Measurements from ENCODE around the gene STRN4.
"Not testable (repeated sequence)": the region's sequence is repeated elsewhere in the genome, so short reads cannot be mapped to it uniquely, and the experiment has no call there.

Gene STRN4

DNA sequence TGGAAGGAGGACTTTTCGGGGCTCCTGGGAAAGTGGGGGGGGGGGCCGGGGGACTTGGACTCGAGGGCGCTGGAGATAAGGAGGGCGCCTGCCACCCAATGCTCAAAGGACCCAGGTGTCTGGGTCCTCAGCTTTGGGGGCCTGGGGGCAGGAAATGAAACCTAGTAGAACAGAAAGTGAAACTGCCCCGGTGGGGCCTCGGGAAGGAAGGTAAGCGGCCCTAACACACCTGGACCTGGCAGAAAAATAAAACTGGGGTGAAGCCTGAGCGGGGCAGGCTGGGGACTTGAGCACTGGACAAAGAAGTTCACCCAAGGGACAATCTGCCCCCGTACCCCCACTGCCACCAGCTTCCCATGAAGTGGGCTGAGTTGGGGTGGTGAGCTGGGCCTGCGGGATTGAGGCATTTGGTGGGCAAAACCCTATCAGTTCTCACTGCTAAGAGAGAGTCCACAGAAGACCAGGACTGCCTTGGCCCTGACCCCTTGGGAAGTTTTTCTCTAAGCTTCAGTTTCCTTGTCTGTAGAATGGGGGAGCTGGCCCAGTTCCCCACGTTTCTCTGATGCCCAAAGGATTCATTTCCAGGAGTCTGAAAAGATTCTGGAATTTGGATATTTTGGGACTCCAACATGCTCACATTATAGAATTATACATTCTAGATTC, 31.7 kb downstream of the STRN4 start:
- TF ChIP-seq, protein P1, sequence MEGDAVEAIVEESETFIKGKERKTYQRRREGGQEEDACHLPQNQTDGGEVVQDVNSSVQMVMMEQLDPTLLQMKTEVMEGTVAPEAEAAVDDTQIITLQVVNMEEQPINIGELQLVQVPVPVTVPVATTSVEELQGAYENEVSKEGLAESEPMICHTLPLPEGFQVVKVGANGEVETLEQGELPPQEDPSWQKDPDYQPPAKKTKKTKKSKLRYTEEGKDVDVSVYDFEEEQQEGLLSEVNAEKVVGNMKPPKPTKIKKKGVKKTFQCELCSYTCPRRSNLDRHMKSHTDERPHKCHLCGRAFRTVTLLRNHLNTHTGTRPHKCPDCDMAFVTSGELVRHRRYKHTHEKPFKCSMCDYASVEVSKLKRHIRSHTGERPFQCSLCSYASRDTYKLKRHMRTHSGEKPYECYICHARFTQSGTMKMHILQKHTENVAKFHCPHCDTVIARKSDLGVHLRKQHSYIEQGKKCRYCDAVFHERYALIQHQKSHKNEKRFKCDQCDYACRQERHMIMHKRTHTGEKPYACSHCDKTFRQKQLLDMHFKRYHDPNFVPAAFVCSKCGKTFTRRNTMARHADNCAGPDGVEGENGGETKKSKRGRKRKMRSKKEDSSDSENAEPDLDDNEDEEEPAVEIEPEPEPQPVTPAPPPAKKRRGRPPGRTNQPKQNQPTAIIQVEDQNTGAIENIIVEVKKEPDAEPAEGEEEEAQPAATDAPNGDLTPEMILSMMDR (IDR thresholded peaks at IDR 0.05; ENCODE audit: poor library complexity, severe bottlenecking): no peak
- H3K27me3 ChIP-seq (ENCODE audit: insufficient read depth, poor library complexity, severe bottlenecking): no peaks in the 10 kb centered on the region
- peaks cover 10% of the 10 kb centered on the region for H3K4me1 ChIP-seq (ENCODE audit: insufficient read depth, poor library complexity, severe bottlenecking)
- H3K27ac ChIP-seq (ENCODE audit: poor library complexity, severe bottlenecking): peak overlapping the region; percentile 72
- DNase-seq (ENCODE audit: low spot score) (no peak), ATAC-seq (ENCODE audit: low read depth) (peak; percentile 17; the same call in 1 of the 3 replicates)
- H3K4me3 ChIP-seq (ENCODE audit: severe bottlenecking): peak overlapping the region; percentile 52
- H3K36me3 ChIP-seq (ENCODE audit: low read depth): peaks cover 25% of the 10 kb centered on the region
- no peaks in the 10 kb centered on the region for H3K9me3 ChIP-seq (ENCODE audit: severe bottlenecking)

DNA sequence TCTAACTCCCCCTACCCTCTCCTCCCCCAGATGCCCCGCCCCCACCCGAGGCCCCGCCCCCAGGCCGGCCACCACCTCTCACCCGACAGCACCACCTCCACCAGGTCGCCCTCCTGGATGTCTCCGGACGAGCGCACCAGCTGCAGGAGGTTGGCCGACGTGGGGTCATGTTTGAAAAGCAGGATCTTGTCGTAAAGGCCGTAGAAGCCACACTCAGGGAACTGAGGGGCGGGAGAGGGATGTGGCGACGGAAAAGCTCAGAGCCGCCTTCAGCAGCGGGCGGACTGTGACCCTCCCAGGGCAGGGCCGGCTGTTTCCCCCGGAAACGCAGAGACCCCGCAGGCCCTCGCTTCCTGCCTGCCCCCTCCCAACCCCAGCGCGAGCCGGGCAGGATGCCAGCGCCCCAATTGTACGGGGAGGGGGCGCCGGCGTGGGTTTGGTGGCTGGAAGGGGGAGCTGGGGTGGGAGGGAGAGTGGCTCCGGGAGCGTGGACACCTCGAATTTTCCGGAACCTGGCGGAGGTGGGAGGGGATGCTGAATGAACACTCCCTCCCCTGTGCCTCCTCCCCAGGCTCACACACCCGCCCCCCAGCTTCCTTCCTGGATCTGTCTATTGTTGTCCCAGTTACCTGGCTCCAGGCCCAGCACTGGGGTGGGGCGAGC, 32.3 kb downstream of the STRN4 start:
- Histone ChIP-seq H3K9me3 (ENCODE audit: severe bottlenecking) (no peaks in the 10 kb centered on the region), H3K4me3 (ENCODE audit: severe bottlenecking) (peak overlapping the region; percentile 52), H3K36me3 (ENCODE audit: low read depth) (peaks cover 27% of the 10 kb centered on the region), H3K4me1 (ENCODE audit: insufficient read depth, poor library complexity, severe bottlenecking) (peaks cover 10% of the 10 kb centered on the region), H3K27ac (ENCODE audit: poor library complexity, severe bottlenecking) (peak overlapping the region; percentile 72), H3K27me3 (ENCODE audit: insufficient read depth, poor library complexity, severe bottlenecking) (no peaks in the 10 kb centered on the region)
- TF ChIP-seq, protein P1 (IDR thresholded peaks at IDR 0.05; ENCODE audit: poor library complexity, severe bottlenecking): no peak
- peak; percentile 70 for ATAC-seq (ENCODE audit: low read depth)
- peak; percentile 96 for DNase-seq (ENCODE audit: low spot score)

DNA sequence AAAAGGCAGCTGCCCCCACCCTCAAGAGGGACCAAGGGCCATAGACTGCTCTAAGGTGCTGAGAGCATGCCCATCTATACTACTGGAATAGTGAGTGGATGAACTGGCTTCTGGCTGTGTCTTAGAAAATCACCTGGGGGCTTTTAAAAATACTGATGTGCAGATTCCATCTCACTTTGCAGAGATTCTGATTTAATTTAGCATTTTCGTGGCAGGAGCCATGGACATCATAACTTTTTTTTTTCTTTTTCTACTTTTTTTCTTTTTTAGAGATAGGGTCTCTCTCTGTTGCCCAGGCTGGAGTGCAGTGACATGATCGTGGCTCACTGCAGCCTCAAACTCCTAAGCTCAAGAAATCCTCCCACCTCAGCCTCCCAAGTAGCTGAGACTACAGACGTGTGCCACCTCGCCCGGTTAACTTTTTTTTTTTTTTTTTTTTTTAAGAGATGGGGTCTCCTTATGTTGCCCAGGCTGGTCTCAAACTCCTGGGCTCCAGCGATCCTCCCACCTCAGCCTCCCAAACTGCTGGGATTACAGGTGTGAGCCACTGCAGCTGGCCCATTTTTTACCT, 33.4 kb downstream of the STRN4 start:
- not testable (repeated sequence) for H3K9me3 ChIP-seq (ENCODE audit: severe bottlenecking); H3K27me3 ChIP-seq (ENCODE audit: insufficient read depth, poor library complexity, severe bottlenecking); DNase-seq (ENCODE audit: low spot score); H3K4me1 ChIP-seq (ENCODE audit: insufficient read depth, poor library complexity, severe bottlenecking); H3K4me3 ChIP-seq (ENCODE audit: severe bottlenecking); ATAC-seq (ENCODE audit: low read depth)
- Histone ChIP-seq H3K36me3 (ENCODE audit: low read depth) (peaks cover 27% of the 10 kb centered on the region), H3K27ac (ENCODE audit: poor library complexity, severe bottlenecking) (peak overlapping the region; percentile 72)

DNA sequence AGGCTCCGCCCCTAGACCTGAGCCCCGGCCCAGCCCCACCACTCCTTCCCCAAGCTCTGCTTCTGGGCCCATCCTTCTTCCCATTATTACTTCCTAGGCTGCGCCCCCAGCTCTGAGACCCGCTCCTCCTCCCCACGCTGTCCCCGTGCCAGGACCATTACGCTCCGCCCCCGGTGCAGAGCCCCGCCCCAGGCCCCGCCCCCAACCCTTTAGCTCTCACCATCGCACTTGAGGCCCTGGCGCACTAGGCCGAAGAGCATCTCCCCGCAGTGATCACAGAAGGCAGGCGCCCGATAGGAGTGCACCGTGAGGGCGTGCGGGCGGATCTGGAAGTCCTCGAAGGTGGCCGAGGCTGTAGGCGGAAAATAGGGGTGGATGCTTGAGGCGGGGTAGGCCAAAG, 35.6 kb downstream of the STRN4 start:
- TF ChIP-seq, protein P1 (IDR thresholded peaks at IDR 0.05; ENCODE audit: poor library complexity, severe bottlenecking): no peak
- Histone ChIP-seq H3K36me3 (ENCODE audit: low read depth) (peaks cover 37% of the 10 kb centered on the region), H3K9me3 (ENCODE audit: severe bottlenecking) (no peaks in the 10 kb centered on the region), H3K4me3 (ENCODE audit: severe bottlenecking) (no peak overlapping the region), H3K27ac (ENCODE audit: poor library complexity, severe bottlenecking) (no peak overlapping the region), H3K4me1 (ENCODE audit: insufficient read depth, poor library complexity, severe bottlenecking) (peaks cover 6% of the 10 kb centered on the region), H3K27me3 (ENCODE audit: insufficient read depth, poor library complexity, severe bottlenecking) (no peaks in the 10 kb centered on the region)
- DNase-seq (ENCODE audit: low spot score) (no peak), ATAC-seq (ENCODE audit: low read depth) (no peak)

DNA sequence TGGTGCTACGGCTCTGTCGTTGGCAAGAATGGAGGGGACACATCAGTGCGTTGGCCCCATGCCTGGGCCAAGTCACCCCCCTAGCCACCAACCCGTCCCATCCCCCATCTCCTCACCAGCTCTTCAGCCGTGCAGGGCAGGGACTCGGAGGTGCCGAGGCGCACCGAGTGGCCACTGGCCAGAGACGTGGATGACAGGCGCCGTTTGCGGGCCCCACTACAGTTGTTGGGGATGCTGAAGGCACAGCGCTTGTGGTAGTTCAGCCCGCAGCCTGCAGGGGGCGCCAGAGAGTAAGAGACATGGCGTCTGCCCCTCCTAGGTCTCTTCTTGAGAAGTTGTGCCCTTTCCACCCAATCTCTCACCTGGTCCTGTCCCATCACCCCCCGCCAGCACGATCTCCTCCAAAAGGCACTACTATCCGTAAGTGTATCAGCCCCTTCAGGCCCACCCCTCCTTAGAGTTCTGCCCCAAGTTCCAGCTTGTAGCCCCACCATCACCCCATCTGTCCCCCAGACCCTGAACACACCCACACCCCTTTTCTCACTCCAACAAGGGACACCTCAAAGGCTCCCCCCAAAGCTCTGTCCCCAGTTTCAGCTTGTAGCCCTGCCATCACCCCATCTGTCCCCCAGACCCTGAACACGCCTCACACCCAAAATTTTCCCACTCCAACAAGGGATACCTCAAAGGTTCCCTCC, 41.7 kb downstream of the STRN4 start:
- Histone ChIP-seq H3K9me3 (ENCODE audit: severe bottlenecking) (no peaks in the 10 kb centered on the region), H3K36me3 (ENCODE audit: low read depth) (peaks cover 62% of the 10 kb centered on the region), H3K4me3 (ENCODE audit: severe bottlenecking) (no peak overlapping the region), H3K27ac (ENCODE audit: poor library complexity, severe bottlenecking) (no peak overlapping the region), H3K27me3 (ENCODE audit: insufficient read depth, poor library complexity, severe bottlenecking) (no peaks in the 10 kb centered on the region), H3K4me1 (ENCODE audit: insufficient read depth, poor library complexity, severe bottlenecking) (no peaks in the 10 kb centered on the region)
- ATAC-seq (ENCODE audit: low read depth) (peak; percentile 46), DNase-seq (ENCODE audit: low spot score) (no peak)
- TF ChIP-seq, protein P1 (IDR thresholded peaks at IDR 0.05; ENCODE audit: poor library complexity, severe bottlenecking): peak; percentile 75
